GM21717 (cell line): ENCODE results near the gene OGFR.

Experiments
- ATAC-seq: cut with Tn5 transposase; IDR thresholded peaks from one replicate; pipeline ENCODE4 v1.9.1; 2021; ENCODE audit warnings: mild to moderate bottlenecking, moderate library complexity; ENCODE audit not compliant: unreplicated experiment

Gene OGFR

DNA sequence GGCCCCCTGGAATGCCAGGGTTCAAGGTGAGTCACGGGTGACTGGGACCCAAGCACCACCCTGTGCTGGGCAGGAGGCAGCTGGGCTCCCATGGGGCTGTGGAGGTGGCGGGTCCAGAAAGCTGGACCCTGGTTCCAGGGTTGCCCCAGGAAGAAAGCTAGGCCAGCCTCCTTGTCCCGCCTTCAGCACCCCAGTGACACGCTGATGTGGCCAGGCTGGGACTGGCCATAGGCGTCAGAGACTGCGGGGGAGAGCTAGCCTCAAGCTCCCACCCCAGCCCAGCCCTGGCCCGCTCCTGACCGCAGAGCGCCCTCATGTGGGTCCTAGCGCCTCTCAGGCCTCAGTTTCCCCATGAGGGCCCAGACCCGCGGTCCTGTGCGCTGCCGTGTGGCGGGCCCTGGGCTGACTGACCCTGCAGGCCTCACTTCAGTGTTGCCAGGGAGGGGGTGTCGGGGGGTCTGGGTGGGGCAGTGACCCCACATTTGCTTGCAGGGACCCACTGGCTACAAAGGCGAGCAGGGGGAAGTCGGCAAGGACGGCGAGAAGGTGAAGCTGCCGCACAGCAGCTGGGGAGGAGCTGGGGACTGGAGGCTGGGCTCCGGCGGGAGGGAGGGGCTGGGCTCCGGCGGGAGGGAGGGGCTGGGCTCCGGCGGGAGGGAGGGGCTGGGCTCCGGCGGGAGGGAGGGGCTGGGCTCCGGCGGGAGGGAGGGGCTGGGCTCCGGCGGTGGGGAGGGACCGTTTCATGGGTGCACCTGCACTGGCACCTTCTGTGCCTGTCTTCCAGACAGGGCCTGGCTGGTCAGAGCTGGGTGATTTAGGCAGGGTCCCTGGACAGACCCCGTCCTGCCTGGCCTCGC lies 20.1 kb downstream of the OGFR start:
- ATAC-seq: no peak

DNA sequence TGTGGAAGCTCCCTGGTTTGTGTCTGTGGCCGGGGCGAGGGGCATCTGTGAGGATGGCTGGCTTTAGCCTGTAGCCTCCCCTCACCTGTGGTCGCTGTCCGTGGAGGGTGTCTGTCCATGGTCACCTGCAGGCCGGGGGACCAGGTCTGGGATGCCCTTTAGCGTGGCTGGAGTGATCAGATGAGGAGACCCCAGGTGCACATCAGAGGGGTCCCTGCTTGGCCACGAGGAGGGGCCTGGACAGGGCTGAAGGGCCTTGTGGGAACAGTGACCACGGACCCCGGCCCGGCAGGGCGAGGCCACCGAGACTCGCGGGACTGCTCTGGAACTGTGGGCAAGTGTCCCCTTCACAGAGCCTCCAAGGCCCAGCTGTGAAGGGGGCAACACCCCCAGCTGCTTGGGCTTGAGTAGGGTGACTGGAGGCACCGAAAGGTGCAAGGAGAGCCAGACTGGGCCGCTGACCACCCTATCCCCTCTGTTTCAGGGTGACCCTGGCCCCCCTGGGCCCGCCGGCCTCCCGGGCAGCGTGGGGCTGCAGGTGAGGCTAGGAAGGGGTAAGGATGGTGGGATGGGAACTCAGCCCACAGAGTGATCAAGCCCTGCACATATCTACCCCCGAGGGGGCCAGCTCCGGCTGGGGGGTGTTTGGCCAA lies 20.8 kb downstream of the OGFR start:
- ATAC-seq: no peak

DNA sequence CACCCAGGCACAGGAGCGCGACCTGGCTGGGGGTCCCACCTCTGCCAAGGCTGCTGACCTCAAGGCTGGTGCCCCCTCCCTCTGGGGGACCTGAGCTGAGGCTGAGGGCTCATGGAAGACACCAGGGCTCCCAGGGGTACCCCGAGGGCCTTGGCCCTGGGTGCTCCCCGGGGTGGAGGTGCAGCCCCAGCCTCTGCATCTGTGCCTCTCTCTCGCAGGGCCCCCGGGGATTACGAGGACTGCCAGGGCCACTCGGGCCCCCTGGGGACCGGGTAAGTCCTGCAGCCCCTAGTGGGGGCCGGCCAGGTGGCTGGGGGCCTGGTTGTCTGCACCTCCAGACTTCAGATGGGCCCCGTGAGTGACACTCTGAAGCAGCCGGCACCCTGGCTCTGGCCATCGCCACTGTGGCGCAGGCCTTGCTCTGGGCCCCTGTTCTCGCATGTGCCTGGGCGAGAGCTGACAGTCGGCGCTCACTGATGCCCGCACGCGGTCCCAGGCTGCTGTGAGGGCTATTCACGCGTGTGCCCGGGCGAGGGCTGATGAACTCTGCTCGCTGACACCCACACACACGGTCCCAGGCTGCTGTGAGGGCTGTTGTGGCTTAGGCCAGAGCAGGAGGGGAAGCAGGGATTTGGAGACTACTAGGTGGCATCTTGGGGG lies 21.5 kb downstream of the OGFR start:
- no peak for ATAC-seq

DNA sequence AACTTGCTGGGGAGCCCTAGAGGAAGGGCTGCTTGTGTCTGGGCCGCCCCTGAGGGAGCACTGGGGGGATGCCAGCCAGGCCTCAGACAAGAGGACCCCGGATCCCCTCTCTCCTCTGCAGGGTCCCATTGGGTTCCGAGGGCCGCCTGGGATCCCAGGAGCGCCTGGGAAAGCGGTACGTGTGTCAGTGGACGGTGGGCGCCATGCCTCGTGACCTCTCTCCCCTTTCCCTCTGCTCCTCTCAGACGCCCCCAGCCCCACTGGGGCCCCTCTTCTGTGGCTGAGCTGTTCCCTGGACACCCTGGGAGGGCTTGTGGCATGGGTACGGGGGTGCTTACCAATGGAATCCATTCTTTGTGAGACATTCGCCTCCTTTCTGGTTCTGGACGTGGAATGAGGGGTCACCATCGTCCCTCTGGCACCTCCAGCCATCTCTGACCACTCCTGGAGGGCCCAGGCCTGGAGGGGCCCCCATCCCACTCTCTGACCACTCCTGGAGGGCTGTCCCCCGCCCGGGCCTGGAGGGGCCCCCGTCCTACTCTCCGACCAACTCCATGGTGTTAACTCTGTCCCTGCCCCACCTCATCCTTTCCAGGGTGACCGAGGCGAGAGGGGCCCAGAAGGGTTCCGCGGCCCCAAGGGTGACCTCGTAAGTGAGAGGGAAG lies 22.1 kb downstream of the OGFR start:
- ATAC-seq: no peak

DNA sequence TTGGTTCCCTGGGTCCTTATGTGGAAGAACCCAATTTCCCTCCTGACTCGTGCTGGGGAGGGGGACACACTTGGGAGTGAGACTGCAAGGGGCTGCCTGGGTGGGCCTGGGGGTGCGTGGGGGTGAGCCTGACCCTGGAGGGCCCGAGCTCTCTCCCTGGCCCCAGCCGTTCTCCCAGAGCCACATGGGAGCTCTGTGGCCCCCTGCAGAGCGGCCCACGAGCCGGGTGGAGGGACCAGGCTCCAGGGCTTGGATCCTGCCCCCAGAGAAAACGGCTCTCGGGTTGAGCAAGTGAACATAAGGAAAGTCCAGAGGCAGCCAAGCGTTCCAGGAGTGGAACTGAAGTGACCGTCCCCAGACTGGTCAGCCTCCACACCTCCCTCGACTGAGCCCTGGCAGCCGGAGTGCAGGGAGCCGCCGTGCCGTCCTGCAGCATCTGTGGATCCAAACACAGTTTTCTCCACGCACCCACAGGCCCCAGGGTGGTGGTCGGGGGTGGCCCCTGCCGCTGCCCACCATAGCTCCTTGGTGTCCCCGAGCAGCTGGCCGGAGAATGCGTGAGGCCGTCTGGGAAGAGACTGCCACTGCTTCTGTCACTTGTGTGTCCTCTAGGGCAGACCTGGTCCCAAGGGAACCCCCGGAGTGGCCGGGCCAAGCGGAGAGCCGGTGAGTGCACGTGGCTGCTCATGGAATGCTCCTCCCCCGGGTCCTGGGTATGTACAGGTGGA lies 22.8 kb downstream of the OGFR start:
- no peak for ATAC-seq

DNA sequence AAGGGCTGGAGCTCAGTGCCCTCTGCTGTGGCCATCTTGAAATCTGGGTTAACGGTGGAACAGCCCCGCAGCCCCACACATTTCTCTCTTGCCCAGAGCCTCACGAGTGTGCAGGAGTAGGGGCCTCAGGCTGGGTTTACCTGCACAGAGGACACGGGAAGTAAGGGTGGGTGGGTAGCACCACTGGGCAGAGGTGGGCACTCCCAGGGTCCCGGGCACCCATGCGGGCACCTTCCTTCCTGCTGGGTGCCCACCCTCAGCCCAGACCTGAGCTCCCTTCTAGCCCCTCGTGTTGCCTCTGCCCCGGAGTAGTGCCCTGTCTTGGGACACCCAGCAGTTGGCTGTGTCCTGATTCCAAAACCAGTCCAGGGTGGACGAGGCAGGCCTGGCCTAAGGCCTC lies 23.4 kb downstream of the OGFR start:
- ATAC-seq: no peak

DNA sequence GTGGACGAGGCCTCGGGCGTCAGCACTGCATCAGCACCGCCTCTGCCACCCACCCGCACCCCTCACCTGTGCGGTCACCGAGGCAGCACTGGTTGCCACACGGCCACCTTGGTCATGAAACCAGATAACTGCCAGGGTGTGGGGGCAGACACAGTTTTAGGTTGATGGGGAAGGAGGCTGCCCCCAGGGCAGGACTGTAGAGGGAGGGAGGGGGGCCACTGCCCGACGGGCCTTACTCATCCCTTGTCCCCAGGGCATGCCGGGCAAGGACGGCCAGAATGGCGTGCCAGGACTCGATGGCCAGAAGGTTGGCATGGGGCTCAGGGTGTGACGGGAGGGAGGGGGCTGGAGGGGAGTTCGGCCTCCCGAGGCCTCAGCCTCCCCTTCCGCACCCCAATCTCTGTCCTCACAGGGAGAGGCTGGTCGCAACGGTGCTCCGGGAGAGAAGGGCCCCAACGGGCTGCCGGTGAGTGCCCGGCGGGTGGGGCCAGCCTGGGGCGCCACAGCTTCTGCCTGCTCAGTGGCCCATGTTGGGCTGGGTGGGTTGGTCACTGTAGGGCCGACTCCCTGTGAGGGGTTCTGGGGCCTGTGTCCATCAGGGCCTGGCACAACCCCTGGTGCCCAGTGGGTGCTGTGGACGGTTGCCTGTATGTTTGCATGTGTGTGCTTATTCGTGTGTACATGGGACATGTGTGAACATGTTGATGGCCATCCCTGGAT lies 24.0 kb downstream of the OGFR start:
- ATAC-seq: no peak

DNA sequence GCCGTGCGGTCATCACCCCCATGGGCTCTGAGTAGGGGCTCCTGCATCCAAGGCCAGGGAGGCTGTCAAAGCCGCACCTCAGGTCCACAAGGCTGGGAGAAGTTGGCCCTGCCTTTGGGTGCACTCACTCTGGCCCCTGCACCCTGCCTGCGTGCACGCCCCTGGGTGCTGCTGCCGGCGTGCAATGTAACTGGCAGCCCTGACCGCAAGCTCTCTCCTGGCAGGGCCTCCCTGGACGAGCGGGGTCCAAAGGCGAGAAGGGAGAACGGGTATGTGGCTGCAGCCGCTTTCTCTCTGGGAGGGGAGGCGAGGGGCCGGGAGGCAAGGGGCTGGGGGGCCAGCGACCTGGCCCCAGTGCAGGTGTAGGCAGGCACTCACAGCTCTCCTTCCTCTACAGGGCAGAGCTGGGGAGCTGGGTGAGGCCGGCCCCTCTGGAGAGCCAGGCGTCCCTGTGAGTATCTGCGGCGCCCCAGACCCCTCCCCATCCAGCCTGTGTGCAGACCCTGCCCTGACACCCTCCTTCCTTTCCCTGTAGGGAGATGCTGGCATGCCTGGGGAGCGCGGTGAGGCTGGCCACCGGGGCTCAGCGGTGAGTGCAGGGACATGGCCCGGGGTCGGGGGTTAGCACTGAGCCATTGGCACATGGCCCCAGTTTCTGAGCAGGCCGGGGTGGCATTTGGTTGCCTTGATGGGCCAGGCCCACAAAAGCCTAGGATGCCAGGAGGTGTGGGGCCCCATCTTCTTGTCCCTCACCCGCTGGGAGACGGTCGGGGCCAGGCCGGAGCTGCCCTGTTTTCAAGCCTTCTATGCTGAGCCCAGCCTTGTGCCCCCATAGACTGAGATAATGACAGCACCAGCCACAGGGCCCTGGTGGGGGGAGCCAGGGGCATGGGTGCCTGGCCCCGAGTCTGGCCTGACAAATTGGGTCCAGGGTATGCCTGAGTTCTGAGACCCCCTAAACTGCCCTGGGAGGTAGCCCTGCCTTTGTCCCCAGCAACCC lies 24.9 kb downstream of the OGFR start:
- ATAC-seq: no peak

DNA sequence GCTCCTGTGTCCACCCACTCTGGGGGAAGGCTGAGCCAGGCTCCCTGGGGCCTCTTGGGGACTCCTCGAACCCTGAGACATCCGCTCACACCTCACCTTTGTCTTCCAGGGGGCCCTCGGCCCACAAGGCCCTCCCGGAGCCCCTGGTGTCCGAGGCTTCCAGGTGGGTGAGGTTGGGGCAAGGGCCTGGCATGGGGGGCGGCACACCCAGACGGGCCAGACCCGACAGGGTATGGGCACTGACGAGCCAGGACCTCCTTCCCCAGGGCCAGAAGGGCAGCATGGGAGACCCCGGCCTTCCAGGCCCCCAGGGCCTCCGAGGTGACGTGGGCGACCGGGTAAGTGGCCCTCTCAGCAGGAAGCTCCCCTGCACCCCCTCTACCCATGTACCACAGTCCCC lies 25.6 kb downstream of the OGFR start:
- ATAC-seq: no peak

DNA sequence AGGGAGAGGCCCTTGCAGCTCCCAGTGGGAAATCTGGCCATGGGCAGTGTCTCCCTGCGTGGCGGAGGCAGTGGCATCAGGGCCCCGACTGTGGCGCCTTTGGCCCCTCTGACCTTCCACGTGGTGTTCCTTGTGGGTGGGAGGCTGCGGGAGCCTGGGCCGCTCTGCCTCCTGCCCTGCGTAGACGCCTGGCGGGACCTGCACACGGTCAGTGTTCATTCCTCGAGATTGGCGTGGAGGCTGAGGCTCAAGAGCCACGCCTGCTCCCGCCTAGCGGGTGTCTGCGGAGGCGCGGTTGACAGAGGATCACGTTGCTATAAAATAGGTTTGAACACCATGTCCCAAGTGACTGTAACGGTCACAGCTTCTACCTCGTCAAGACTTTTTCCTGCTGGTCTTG lies 26.2 kb downstream of the OGFR start:
- no peak for ATAC-seq

DNA sequence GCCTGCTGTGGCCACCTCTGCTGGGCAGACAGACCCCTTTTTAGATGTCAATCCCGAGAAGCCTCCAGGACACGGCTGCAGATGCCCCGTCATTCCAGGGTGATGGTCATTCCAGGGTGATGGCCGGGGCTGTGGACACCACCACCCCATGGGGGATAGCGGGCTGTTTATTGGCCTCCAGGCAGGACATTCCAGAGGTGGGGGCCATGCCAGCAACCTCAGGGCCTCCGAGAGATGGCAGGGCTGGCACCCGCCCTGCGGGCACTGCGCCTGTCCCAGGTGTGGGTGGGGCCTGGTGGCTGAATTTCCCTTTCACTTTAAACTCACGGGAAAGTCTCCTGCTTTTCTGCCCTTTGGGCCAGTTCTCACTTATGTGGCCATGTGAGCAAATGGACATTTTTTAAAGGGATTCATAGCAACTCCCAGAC lies 26.7 kb downstream of the OGFR start:
- no peak for ATAC-seq

DNA sequence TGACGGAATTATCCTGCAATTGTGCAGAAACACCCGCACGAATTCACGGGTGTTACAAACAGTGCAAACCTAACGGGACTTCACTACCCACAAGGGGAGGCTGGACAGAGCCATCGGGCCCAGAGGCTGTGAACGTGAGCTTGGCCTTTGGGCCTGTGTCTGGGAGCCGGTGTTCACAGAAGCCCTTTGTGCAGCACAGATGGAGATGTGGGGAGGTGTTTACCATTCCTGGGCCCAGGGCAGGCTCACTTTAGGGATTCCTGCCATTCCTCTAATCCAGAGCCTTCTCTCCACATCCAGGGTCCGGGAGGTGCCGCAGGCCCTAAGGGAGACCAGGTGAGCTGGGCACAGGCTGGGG lies 27.2 kb downstream of the OGFR start:
- ATAC-seq: no peak

DNA sequence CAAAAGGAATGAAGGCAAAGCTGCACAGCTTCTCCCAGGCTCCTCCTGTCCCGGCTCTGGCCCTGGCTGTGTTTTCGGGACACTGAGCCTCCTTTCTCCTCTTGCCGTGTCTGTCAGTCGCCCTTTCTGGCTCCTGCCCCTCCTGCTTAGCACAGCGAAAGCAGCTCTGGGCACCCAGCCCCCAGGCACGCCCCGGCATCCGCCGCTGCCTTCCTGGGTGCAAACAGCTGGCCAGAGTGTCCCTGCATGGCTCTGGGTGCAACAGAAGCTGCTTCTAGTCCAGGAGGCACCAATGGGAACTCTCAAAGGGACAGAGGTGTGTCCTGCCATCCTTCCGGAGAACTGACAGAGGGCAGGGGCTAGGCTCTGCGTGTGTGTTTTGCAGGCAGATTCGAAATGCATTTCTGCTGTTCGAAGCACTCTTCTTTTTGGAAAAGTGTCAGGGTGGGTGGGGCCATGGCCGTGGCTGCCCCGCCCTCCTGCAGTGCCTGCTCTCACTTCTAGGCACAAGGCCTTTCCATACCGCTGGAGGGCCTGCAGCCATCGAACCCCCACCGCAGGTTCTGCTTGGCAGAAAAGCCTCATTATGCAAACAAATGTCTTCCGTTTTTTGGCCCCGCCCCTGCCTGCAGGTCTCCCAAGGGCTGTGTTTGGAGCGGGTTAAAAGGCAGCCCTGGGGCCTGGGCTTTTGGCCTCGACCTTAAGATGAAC lies 27.7 kb downstream of the OGFR start:
- no peak for ATAC-seq

DNA sequence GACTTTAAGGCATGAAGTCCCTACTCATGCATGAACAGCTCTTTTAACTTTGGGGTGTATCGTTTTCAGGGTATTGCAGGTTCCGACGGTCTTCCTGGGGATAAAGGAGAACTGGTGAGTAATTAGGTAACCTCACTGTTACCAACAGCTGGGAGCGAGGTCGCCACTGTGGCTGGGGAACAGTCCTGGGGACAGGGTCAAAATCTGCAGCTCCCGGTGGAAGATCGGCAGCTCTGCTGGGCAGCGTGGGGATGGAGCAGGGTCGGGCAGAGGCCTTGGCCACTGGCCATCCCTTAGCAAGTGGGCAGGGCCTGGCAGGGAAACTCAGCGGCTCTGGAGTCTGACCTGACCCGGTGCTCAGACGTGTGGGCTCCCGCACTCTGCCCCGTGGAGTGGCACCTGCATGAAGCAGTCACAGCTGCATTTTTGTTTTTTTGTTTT lies 28.3 kb downstream of the OGFR start:
- no peak for ATAC-seq

DNA sequence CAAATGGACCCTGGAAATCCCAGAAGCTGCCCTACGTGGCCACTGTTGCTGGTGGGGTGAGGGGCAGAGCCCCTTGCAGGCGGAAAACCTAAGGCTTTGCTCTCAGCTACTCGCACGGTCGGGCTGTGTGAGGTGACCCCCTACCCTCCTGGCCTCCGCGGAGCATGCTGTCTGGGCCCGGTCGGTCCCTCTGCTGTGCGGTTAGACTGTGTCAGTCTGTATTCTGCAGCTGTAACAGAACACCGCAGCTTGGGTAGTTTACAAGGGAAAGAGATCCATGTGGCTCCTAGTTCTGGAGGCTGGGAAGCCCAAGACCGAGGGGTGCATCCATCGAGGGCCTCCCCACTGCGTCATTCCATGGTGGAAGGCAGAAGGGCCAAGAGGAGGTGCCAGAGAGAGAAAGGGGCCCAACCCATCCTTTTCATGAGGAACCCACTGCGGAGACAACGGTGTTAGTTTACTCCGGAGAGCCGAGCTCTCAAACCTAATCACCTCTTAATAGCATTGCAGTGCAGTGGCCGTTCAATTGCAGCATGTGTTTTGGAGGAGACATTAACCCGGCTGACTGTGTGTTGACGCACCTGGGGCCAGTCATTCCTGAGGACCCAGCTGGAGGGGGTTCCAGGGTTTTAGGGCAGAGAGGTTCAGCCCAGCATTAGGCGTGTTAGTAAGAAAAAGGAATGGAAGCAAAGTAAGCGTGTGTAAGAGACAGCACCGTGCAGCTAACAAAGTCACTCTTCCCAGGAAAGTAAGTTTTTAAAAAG lies 30.5 kb downstream of the OGFR start:
- ATAC-seq: no peak

DNA sequence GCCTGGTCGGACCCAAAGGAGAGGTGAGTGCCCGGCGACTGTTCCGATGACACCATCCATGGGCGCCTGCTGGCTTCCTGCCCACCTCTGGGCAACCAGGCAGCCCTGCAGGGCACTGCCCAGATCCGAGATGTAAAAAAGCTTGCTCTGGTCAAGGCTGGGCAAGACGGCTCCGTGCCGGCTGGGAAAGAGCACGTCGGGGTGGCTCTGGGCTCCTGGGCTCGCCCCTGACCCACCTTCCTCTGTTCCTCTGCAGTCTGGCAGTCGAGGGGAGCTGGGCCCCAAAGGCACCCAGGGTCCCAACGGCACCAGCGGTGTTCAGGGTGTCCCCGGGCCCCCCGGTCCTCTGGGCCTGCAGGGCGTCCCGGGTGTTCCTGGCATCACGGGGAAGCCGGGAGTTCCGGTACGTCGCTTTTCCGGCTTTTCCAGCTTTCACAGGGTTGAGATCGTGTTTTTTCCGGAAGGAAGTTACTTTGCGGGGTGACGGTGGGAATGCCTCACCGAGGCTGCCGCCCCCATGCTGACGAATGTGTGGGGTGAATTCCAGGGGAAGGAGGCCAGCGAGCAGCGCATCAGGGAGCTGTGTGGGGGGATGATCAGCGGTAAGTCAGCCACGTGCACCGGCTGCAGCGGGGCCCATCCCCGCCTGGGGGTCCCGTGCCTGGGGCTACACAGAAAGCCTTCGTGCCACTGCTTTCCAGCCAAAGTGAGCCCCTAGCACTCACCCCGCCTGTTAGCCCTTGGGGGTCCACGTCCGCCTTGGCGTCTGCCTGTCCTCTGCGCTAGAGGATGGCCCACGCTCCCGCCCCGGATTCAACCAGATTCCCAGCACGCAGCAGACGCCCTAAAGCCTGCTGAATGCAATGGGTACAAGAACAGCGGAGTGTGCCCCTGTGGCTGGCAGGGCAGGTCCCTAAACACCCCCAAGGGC lies 31.6 kb downstream of the OGFR start:
- ATAC-seq: no peak
